ENCODE results near the gene RHBDD1. TPM values are rescaled to one million over a fixed set of nuclear protein-coding genes. Genes with fewer than 3 reads are reported as not detected.

The RHBDD1 gene
- total and polyA plus RNA-seq, 8 donors = 1.8 to 31.6 (median 6.0) TPM

DNA sequence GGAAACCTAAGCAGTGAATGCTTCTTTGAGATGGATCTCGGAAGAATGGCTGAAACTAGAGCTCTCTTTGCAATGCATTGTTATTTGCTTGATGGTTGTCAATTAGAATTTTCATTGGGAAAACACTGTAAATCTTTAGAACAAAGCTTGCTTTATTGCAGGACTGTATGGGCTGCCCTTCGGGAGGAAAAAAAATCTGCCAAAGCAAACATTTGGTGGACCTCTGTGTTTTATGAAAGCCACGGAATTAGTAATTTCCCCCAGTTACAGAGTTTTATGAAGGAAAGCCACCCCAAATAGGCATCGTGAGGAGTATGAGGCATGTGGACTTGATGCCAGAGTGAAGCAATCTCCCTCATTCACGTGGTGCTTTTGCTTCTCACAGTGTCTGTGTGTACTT is 33.5 kb downstream of the RHBDD1 start:
- TF ChIP-seq, protein P1, sequence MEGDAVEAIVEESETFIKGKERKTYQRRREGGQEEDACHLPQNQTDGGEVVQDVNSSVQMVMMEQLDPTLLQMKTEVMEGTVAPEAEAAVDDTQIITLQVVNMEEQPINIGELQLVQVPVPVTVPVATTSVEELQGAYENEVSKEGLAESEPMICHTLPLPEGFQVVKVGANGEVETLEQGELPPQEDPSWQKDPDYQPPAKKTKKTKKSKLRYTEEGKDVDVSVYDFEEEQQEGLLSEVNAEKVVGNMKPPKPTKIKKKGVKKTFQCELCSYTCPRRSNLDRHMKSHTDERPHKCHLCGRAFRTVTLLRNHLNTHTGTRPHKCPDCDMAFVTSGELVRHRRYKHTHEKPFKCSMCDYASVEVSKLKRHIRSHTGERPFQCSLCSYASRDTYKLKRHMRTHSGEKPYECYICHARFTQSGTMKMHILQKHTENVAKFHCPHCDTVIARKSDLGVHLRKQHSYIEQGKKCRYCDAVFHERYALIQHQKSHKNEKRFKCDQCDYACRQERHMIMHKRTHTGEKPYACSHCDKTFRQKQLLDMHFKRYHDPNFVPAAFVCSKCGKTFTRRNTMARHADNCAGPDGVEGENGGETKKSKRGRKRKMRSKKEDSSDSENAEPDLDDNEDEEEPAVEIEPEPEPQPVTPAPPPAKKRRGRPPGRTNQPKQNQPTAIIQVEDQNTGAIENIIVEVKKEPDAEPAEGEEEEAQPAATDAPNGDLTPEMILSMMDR (IDR thresholded peaks at IDR 0.05) = no peak
- TF ChIP-seq POLR2AphosphoS5 (IDR thresholded peaks at IDR 0.05) (no peak), POLR2A (IDR thresholded peaks at IDR 0.05) (no peak), EP300 (IDR thresholded peaks at IDR 0.05) (no peak)
- Histone ChIP-seq H3K36me3 (peaks cover 7 to 65% (median 57%) of the 10 kb centered on the region in 4 donors), H3K4me1 (no peaks in the 10 kb centered on the region)

DNA sequence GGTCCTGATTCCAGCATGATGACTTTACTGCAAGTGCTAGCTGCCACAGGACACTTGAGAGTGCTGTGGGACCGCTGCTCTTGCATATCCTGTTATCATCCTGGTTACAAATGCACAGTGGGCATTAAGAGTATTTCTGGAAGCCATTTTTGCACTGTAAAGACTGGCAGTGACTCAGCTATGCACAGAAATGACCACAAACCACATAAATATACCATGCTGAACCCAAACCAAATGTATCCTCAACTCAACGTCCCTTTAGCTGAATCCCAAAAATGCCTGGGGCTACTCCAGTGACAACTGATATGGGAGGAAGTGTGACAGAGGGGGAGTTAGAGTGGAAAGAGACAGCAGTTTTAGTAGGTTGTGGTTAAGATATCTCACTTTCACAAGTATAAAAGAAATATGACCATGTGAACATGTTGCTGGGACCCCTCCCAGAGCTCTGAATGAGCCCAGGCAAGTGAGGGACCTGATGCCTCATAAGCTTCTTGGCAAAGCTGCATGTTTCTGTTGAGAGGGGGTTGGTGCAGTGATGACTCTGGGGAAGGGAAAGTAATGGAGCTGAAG is 37.3 kb downstream of the RHBDD1 start:
- Histone ChIP-seq H3K36me3 (peaks cover 0 to 31% (median 21%) of the 10 kb centered on the region in 4 donors), H3K4me1 (no peaks in the 10 kb centered on the region), H3K27me3 (no peaks in the 10 kb centered on the region), H3K9me3 (no peaks in the 10 kb centered on the region), H3K27ac (no peak overlapping the region), H3K4me3 (no peak overlapping the region)
- no peak for DNase-seq
- intact Hi-C loops (cut with DNase I; ENCODE audit: low total_unique reads) = no loop called here
- WGBS, 5 donors = 73 to 89% (median 77%) methylated on average over 2 of the region's 2 CpGs
- TF ChIP-seq, protein P1 (IDR thresholded peaks at IDR 0.05) = no peak
- TF ChIP-seq EP300 (IDR thresholded peaks at IDR 0.05) (no peak), POLR2AphosphoS5 (IDR thresholded peaks at IDR 0.05) (no peak), POLR2A (IDR thresholded peaks at IDR 0.05) (no peak)

More for the DNA sequence above, 33.5 kb downstream of the RHBDD1 start:
- DNase-seq = no peak
- H3K27ac ChIP-seq = no peak overlapping the region
- no peaks in the 10 kb centered on the region for H3K27me3 ChIP-seq
- no peak overlapping the region for H3K4me3 ChIP-seq
- intact Hi-C loops (cut with DNase I; ENCODE audit: low total_unique reads) = no loop called here
- H3K9me3 ChIP-seq = no peaks in the 10 kb centered on the region
- 59 to 70% (median 68%) methylated on average over 5 of the region's 5 CpGs for WGBS, 5 donors

- H3K36me3 ChIP-seq = peaks cover 0 to 24% (median 20%) of the 10 kb centered on the region in 4 donors
- TF ChIP-seq POLR2AphosphoS5 (IDR thresholded peaks at IDR 0.05) (no peak), EP300 (IDR thresholded peaks at IDR 0.05) (no peak), POLR2A (IDR thresholded peaks at IDR 0.05) (no peak)
- TF ChIP-seq, protein P1 (IDR thresholded peaks at IDR 0.05) = no peak
- no peak overlapping the region for H3K27ac ChIP-seq
- H3K4me1 ChIP-seq = no peaks in the 10 kb centered on the region
- no peak for DNase-seq
- no peaks in the 10 kb centered on the region for H3K27me3 ChIP-seq
- 94 to 100% (median 100%) methylated on average over 1 of the region's 1 CpG for WGBS, 5 donors
- intact Hi-C loops (cut with DNase I; ENCODE audit: low total_unique reads) = no loop called here
- no peaks in the 10 kb centered on the region for H3K9me3 ChIP-seq
- H3K4me3 ChIP-seq = no peak overlapping the region
Measured at GRCh38 chr2:226873826-226874225, 38.0 kb downstream of the RHBDD1 start.

GRCh38 chr2:226874749-226875148 is 38.9 kb downstream of the RHBDD1 start:
- Histone ChIP-seq H3K4me3 (no peak overlapping the region), H3K9me3 (no peaks in the 10 kb centered on the region), H3K27ac (no peak overlapping the region), H3K36me3 (peaks cover 0 to 16% (median 13%) of the 10 kb centered on the region in 4 donors), H3K27me3 (no peaks in the 10 kb centered on the region), H3K4me1 (no peaks in the 10 kb centered on the region)
- intact Hi-C loops (cut with DNase I; ENCODE audit: low total_unique reads) = no loop called here
- 89 to 95% (median 93%) methylated on average over 3 of the region's 3 CpGs for WGBS, 5 donors
- DNase-seq = no peak
- TF ChIP-seq, protein P1 (IDR thresholded peaks at IDR 0.05) = no peak
- TF ChIP-seq POLR2A (IDR thresholded peaks at IDR 0.05) (no peak), EP300 (IDR thresholded peaks at IDR 0.05) (no peak), POLR2AphosphoS5 (IDR thresholded peaks at IDR 0.05) (no peak)

Data from stomach (tissue), 9 donors.